ENCODE results near the gene SLC25A52.

GRCh38 chr18:31710826-31711225 is 49.9 kb downstream of the SLC25A52 start:
- TF ChIP-seq, protein P1, sequence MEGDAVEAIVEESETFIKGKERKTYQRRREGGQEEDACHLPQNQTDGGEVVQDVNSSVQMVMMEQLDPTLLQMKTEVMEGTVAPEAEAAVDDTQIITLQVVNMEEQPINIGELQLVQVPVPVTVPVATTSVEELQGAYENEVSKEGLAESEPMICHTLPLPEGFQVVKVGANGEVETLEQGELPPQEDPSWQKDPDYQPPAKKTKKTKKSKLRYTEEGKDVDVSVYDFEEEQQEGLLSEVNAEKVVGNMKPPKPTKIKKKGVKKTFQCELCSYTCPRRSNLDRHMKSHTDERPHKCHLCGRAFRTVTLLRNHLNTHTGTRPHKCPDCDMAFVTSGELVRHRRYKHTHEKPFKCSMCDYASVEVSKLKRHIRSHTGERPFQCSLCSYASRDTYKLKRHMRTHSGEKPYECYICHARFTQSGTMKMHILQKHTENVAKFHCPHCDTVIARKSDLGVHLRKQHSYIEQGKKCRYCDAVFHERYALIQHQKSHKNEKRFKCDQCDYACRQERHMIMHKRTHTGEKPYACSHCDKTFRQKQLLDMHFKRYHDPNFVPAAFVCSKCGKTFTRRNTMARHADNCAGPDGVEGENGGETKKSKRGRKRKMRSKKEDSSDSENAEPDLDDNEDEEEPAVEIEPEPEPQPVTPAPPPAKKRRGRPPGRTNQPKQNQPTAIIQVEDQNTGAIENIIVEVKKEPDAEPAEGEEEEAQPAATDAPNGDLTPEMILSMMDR (IDR thresholded peaks at IDR 0.05): no peak
- TF ChIP-seq EP300 (IDR thresholded peaks at IDR 0.05) (no peak), POLR2AphosphoS5 (IDR thresholded peaks at IDR 0.05) (no peak), POLR2A (IDR thresholded peaks at IDR 0.05) (no peak)

Data from suprapubic skin (tissue), 4 donors.